Embryonic facial prominence (tissue), 1 donor: ENCODE measurements around the gene ARMC10.
"Not testable (repeated sequence)": the region's sequence is repeated elsewhere in the genome, so short reads cannot be mapped to it uniquely, and the experiment has no call there.

Experiments used
- DNase-seq: peaks from one replicate; pipeline ENCODE4 v3.0.0-alpha.2; 2016; ENCODE audit errors: extremely low spot score

The ARMC10 gene

GRCh38 chr7:103078226-103078625 is 3.3 kb downstream of the ARMC10 start:
- DNase-seq: not testable (repeated sequence)

- no peak for DNase-seq
These were observed 4.9 kb downstream of the ARMC10 start for GRCh38 chr7:103079836-103080235.

GRCh38 chr7:103080923-103081322 is 6.0 kb downstream of the ARMC10 start:
- no peak for DNase-seq

- no peak for DNase-seq
These were observed 7.6 kb downstream of the ARMC10 start for GRCh38 chr7:103082497-103082896.

- no peak for DNase-seq
These were observed 8.3 kb downstream of the ARMC10 start for GRCh38 chr7:103083210-103083609.

- not testable (repeated sequence) for DNase-seq
These were observed 17.4 kb downstream of the ARMC10 start for GRCh38 chr7:103092321-103092720.

GRCh38 chr7:103093429-103093828 is 18.5 kb downstream of the ARMC10 start:
- no peak for DNase-seq

GRCh38 chr7:103094102-103094501 is 19.2 kb downstream of the ARMC10 start:
- DNase-seq: no peak

GRCh38 chr7:103095558-103095957 is 20.6 kb downstream of the ARMC10 start:
- not testable (repeated sequence) for DNase-seq

- DNase-seq: no peak
These were observed 22.1 kb downstream of the ARMC10 start for GRCh38 chr7:103097041-103097440.

GRCh38 chr7:103100348-103100747 is 25.4 kb downstream of the ARMC10 start:
- no peak for DNase-seq

- DNase-seq: no peak
These were observed 26.6 kb downstream of the ARMC10 start for GRCh38 chr7:103101543-103101942.

- DNase-seq: no peak
These were observed 31.2 kb downstream of the ARMC10 start for GRCh38 chr7:103106005-103106702.

- DNase-seq: not testable (repeated sequence)
These were observed 31.7 kb downstream of the ARMC10 start for GRCh38 chr7:103106703-103107070.

- no peak for DNase-seq
These were observed 38.2 kb downstream of the ARMC10 start for GRCh38 chr7:103113164-103113563.

GRCh38 chr7:103114576-103115008 is 39.7 kb downstream of the ARMC10 start:
- DNase-seq: no peak

GRCh38 chr7:103115771-103116170 is 40.8 kb downstream of the ARMC10 start:
- DNase-seq: no peak

GRCh38 chr7:103116511-103116910 is 41.6 kb downstream of the ARMC10 start:
- no peak for DNase-seq

- no peak for DNase-seq
These were observed 42.1 kb downstream of the ARMC10 start for GRCh38 chr7:103116991-103117390.

GRCh38 chr7:103117465-103117864 is 42.5 kb downstream of the ARMC10 start:
- DNase-seq: no peak

GRCh38 chr7:103119791-103120291 is 44.9 kb downstream of the ARMC10 start:
- no peak for DNase-seq

GRCh38 chr7:103120362-103120761 is 45.4 kb downstream of the ARMC10 start:
- DNase-seq: no peak

- DNase-seq: no peak
These were observed 46.7 kb downstream of the ARMC10 start for GRCh38 chr7:103121641-103122040.

- no peak for DNase-seq
These were observed 48.6 kb downstream of the ARMC10 start for GRCh38 chr7:103123529-103123928.
